Breast epithelium (tissue), 4 donors: ENCODE data around the gene BTG1. TPM values are rescaled to one million over a fixed set of nuclear protein-coding genes. Genes with fewer than 3 reads are reported as not detected.

Experiments
- DNase-seq, 2 donors: peaks; one replicate each; pipeline ENCODE4 v3.0.0-alpha.2; 2019; ENCODE audit warnings: low spot score in 2 of 2
- H3K27ac ChIP-seq, 2 donors: fragments of 200-600 bp; sonication (generic) in 1 of 2; one replicate each; pipeline ENCODE4 v1.5.1; 2016 to 2019; ENCODE audit warnings: mild to moderate bottlenecking in 1 of 2
- H3K27me3 ChIP-seq, 2 donors: fragments of 200-600 bp; sonication (generic) in 1 of 2; one replicate each; pipeline versions ENCODE4 v1.5.1 to v1.6.0; 2017 to 2019; ENCODE audit warnings: control low read depth in 1 of 2, mild to moderate bottlenecking in 1 of 2
- H3K36me3 ChIP-seq: fragments of 200-600 bp; one replicate; pipeline ENCODE4 v1.5.1; 2019
- H3K4me1 ChIP-seq, 2 donors: fragments of 200-600 bp; sonication (generic); one replicate each; pipeline ENCODE4 v1.5.1; 2016 to 2019; ENCODE audit warnings: control low read depth in 1 of 2
- H3K4me3 ChIP-seq, 3 donors: fragments of 200-600 bp; sonication (generic); 1 replicate in 2 of 3; 2 replicates in 1 of 3; pipeline ENCODE4 v1.5.1; 2016 to 2019; ENCODE audit warnings: mild to moderate bottlenecking in 3 of 3, moderate library complexity in 2 of 3
- H3K9me3 ChIP-seq, 2 donors: fragments of 200-600 bp; sonication (generic) in 1 of 2; one replicate each; pipeline ENCODE4 v1.5.1; 2016 to 2019; ENCODE audit warnings: control low read depth in 1 of 2
- POLR2A ChIP-seq: fragments of 450-650 bp; IDR thresholded peaks from one replicate; pipeline ENCODE4 v1.6.1; 2016; ENCODE audit warnings: antibody characterized with exemption, mild to moderate bottlenecking, moderate library complexity
- POLR2AphosphoS5 ChIP-seq, 3 donors: sonication (generic); formaldehyde crosslinking; IDR thresholded peaks; one replicate each; pipeline ENCODE4 v1.6.1; 2017; ENCODE audit warnings: antibody characterized with exemption in 3 of 3
- intact Hi-C: fragments of 100-400 bp; cut with DNase I; formaldehyde crosslinking; loops from one replicate; pipeline ENCODE4 v1.15.1; 2023; ENCODE audit warnings: low total_unique reads
- total RNA-seq, 3 donors: library from RNA; depleted of rRNA; stranded (reverse); fragments of >200 nt; gene quantifications; one replicate each; pipeline ENCODE4 v1.1.0, GENCODE V29; 2016
- TF ChIP-seq, protein P1 (sequence below), 3 donors: fragments of 450-650 bp; IDR thresholded peaks; one replicate each; pipeline ENCODE4 v1.5.1; 2016 to 2017; ENCODE audit warnings: antibody characterized with exemption in 3 of 3, mild to moderate bottlenecking in 3 of 3, moderate library complexity in 3 of 3

Gene BTG1
- total RNA-seq, 3 donors from 2014 or later: 83.9 to 106 (median 96.3) TPM

DNA sequence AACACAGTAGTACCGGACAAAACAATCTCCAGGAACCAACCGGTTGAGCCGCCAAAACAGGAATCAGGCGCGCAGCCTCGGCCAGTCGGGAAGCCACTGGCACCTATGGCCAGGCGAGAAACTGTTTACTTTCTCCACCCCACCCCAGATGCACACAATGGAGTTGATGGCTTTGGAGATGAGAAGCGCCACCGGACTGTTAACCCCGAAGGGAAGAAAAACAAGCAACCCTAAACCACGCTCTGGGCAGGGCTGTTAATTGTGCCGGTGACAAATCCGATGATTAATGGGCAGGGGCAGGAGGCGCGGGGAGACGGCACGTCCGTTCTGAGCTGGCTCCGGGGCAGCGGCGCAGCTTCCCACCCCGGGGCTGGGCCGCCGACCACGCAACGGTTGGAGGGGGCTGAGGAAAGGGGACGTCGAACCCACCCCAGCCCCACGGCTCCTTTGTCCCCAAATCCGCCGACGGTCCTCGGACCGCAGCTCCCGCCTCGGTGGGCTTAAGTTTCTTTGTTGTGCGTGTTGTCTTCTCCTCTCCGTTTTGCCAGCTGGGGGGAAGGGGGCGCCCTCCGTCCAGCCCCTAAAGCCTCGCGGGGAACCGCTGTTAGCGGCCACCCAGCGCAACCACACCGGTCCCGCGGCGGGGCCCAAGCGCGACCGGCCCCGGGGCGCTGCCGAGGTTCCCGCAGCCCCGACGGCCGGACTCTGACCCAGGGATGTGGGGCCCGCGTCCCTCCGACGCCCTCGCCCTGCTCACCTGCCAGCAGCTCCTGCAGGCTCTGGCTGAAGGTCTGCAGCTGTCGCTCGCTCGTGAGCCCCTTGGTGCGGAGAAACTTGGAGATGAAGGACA, 790 bp downstream of the BTG1 start:
- TF ChIP-seq POLR2A (no peak), POLR2AphosphoS5 (IDR thresholded peaks at IDR 0.05) (peak in 2 of 3 donors; percentile 26 to 47)
- Histone ChIP-seq H3K9me3 (no peaks in the 10 kb centered on the region), H3K27me3 (no peaks in the 10 kb centered on the region), H3K27ac (peak overlapping the region; percentile 96 to 99), H3K36me3 (no peaks in the 10 kb centered on the region), H3K4me1 (no peaks in the 10 kb centered on the region), H3K4me3 (peak overlapping the region; percentile 66 to 100 (median 95))
- DNase-seq: peak; percentile 31 to 77
- intact Hi-C loops: no loop called here

DNA sequence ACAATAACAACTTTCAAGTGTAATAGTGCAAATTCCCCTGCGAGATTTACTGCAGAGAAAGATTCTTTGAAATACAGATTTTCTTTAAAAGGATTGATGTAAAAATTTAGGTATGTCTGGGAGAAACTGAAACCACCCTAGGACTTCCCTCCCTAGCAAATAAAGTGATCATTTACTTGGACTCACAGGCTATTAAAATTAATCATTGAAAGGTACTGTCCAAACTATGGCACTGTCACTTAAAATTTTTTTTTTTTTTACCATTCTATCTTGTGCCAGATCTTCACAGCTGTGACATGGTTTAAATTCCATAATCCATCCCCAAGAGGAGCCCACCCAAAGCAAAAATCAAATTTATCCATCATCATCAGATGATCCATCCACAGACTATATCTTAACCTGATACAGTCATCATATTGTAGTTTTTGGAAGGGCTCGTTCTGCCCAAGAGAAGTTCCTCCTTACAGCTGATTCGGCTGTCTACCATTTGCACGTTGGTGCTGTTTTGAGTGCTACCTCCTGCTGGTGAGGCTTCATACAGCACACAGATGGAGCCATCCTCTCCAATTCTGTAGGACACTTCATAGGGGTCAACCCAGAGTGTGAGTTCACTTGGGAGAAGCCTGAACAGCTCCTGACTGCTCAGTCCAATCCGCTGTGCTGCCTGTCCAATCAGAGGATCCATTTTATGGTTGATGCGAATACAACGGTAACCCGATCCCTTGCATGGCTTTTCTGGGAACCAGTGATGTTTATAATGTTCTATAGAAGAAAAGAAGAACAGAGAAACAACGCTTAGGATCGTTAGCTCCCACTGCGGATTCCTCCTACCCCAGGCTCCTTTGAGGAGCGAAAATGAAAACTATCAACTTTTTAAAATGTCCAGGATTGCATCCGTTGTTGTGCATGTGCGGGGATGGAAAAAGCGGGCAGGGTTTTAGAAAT, 1.7 kb downstream of the BTG1 start:
- Histone ChIP-seq H3K36me3 (no peaks in the 10 kb centered on the region), H3K4me1 (peaks cover 0 to 4% of the 10 kb centered on the region in 2 donors), H3K27ac (peak overlapping the region; percentile 96 to 99), H3K9me3 (no peaks in the 10 kb centered on the region), H3K27me3 (no peaks in the 10 kb centered on the region), H3K4me3 (peak overlapping the region; percentile 66 to 100 (median 95))
- TF ChIP-seq, protein P1, sequence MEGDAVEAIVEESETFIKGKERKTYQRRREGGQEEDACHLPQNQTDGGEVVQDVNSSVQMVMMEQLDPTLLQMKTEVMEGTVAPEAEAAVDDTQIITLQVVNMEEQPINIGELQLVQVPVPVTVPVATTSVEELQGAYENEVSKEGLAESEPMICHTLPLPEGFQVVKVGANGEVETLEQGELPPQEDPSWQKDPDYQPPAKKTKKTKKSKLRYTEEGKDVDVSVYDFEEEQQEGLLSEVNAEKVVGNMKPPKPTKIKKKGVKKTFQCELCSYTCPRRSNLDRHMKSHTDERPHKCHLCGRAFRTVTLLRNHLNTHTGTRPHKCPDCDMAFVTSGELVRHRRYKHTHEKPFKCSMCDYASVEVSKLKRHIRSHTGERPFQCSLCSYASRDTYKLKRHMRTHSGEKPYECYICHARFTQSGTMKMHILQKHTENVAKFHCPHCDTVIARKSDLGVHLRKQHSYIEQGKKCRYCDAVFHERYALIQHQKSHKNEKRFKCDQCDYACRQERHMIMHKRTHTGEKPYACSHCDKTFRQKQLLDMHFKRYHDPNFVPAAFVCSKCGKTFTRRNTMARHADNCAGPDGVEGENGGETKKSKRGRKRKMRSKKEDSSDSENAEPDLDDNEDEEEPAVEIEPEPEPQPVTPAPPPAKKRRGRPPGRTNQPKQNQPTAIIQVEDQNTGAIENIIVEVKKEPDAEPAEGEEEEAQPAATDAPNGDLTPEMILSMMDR (IDR thresholded peaks at IDR 0.05): peak; percentile 46 to 74 (median 66)
- peak in 2 of 3 donors; percentile 63 to 68 for TF ChIP-seq POLR2AphosphoS5 (IDR thresholded peaks at IDR 0.05)
- TF ChIP-seq POLR2A: no peak
- intact Hi-C loops: no loop called here
- DNase-seq: peak; percentile 56 to 58

GRCh38 chr12:92143258-92143657, 2.4 kb downstream of the BTG1 start:
- Histone ChIP-seq H3K4me1 (peaks cover 0 to 9% of the 10 kb centered on the region in 2 donors), H3K27ac (peak overlapping the region; percentile 96 to 99), H3K4me3 (peak overlapping the region; percentile 66 to 100 (median 95)), H3K36me3 (no peaks in the 10 kb centered on the region), H3K27me3 (no peaks in the 10 kb centered on the region), H3K9me3 (no peaks in the 10 kb centered on the region)
- intact Hi-C loops: no loop called here
- TF ChIP-seq POLR2A (no peak), POLR2AphosphoS5 (IDR thresholded peaks at IDR 0.05) (no peak)
- TF ChIP-seq, protein P1 (IDR thresholded peaks at IDR 0.05): no peak
- no peak for DNase-seq

DNA sequence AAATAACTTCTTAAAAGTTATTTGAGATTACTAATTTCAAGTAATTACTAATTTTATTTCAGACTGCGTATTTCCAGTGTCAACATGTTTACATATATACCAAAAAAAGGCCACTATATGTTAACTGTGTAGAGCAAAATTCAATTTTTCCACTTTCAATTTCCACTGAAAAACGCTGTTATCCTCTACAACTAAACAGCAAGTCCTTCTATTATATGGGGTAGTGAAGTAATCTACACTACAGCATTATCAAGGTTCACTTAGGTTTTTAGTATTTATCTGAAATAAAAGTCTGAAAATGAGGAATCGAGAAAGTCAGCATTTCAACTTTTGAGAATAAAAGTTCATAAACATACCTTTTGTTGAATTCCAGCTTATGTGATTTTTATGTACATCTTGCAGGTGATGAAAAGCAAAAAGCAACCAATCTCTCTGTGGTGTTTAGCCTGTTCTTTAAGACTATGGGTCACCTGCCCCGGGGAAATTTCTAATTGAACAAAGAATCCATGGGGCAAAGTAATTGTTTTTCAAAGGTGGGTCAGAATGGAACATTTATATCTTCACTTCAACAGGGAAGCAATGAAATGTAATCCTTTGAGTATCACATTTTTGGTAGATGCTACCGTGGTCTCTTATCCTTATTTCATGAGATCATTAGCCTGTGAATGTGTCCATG, 3.3 kb downstream of the BTG1 start:
- H3K27me3 ChIP-seq: no peaks in the 10 kb centered on the region
- intact Hi-C loops: no loop called here
- H3K36me3 ChIP-seq: no peaks in the 10 kb centered on the region
- H3K4me3 ChIP-seq: peak overlapping the region; percentile 66 to 100 (median 95)
- peak overlapping the region; percentile 96 to 99 for H3K27ac ChIP-seq
- peaks cover 0 to 14% of the 10 kb centered on the region in 2 donors for H3K4me1 ChIP-seq
- no peak for TF ChIP-seq POLR2AphosphoS5 (IDR thresholded peaks at IDR 0.05)
- DNase-seq: no peak
- H3K9me3 ChIP-seq: no peaks in the 10 kb centered on the region

DNA sequence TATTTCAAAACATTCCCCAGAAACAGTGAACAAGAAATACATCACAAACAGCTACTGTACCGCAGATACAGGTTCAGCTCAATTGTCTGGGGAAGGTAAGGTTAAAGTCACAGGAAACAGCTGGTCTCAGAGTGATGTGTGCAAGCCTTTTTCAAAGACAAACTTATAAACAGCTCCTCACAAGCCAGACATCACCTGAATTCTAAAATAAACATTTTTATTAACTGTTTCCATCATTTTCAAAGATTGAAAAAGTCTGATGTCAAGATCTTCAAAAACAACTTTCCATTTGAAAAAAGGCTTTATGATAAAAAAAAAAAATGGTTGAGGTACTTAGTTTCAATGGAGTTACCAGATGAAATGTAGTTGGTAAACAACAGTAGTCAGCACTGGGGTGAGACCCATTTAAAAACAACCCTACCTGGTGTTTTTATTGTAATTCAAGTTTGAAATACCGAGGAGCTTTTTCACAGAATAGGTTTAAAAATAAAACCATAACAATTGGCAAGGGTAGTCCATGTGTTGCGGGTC, 4.0 kb downstream of the BTG1 start:
- no peaks in the 10 kb centered on the region for H3K27me3 ChIP-seq
- no peaks in the 10 kb centered on the region for H3K9me3 ChIP-seq
- peaks cover 0 to 14% of the 10 kb centered on the region in 2 donors for H3K4me1 ChIP-seq
- no peak for DNase-seq
- peak overlapping the region; percentile 66 to 100 (median 95) for H3K4me3 ChIP-seq
- TF ChIP-seq POLR2AphosphoS5 (IDR thresholded peaks at IDR 0.05) (no peak), POLR2A (no peak)
- TF ChIP-seq, protein P1 (IDR thresholded peaks at IDR 0.05): no peak
- intact Hi-C loops: no loop called here
- peak overlapping the region; percentile 96 to 99 for H3K27ac ChIP-seq
- H3K36me3 ChIP-seq: no peaks in the 10 kb centered on the region
